HG03135 (cell line): ENCODE measurements around the gene PTPRD.

ENCODE experiments used
- ATAC-seq: cut with Tn5 transposase; IDR thresholded peaks from one replicate; pipeline ENCODE4 v1.9.1; 2021; ENCODE audit warnings: mild to moderate bottlenecking, moderate library complexity; ENCODE audit not compliant: unreplicated experiment

PTPRD gene

GRCh38 chr9:8821910-8822666 lies 1790.7 kb downstream of the PTPRD start:
- ATAC-seq = no peak

DNA sequence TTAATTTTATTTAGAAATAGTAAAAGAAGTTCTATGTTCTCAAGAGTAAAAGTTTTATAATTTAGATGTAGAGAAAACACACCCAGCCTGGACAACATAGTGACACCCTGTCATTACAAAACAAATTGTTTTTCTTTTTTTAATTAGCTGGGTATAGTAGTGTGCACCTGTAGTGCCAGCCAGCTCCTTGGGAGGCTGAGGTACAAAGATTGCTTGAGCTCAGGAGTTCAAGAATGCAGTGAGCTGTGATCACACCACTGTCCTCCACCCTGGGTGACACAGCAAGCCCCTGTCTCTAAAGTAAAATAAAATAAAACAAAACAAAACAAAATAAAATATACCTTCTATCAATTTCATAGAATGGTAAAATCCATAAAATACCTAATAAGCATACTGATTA lies 1795.5 kb downstream of the PTPRD start:
- no peak for ATAC-seq

DNA sequence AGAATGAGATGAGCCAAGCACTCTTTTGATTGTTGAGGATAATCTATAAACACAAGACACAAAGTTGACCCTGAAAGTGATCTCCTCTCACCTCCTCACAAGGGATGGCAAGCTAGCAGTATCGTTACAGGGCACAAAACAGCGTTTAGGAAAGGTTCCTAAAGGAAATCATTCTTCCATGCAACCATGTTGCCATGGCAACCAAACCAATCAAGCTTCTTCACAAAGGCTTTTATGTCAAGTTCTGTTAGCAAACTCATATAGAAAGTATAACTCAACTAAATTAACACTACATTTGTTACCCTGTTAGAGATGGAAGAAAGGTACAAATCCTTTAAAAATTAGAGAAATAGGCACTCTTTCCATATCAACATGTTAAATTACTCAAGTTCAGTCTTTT lies 1796.4 kb downstream of the PTPRD start:
- ATAC-seq = no peak

DNA sequence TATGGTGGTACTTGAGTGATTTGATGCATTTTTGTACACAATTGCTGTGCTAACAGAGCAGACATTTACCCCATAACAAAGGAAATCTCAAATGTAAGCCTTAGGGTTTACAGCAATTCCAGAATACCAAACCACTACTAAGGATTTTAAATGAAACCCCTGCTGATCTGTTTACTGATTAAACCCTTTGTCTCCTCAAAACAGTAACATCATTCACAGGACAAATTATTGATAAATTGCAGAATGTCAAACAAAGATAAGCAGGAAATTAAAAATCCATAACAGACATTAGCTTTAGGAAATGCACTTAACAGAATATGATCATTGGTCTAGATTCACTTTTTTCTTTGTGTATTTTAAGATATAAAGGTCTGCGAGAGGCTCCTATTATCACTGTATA lies 1796.9 kb downstream of the PTPRD start:
- ATAC-seq = no peak

DNA sequence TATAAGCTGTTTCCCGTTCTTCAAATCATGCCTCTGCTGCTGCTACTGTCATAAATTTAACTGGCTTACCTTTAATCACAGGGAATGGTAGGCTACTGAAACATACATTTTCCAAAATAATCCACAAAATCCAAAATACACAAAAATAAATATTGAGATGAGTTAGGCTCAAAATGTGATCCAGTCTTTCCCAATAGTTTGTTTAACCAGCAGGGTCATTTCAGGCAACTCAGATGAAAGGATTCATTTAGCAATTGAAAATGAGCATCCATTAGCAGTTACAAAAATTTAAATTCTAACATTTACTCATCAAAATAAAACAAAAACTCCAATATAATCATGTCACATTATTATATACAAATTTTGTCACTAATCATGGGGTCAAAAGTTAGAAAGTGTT lies 1797.6 kb downstream of the PTPRD start:
- ATAC-seq = no peak

GRCh38 chr9:8812888-8813287 lies 1799.9 kb downstream of the PTPRD start:
- no peak for ATAC-seq

- no peak for ATAC-seq
These were observed 1803.1 kb downstream of the PTPRD start for GRCh38 chr9:8809741-8810140.

- no peak for ATAC-seq
These were observed 1806.7 kb downstream of the PTPRD start for GRCh38 chr9:8806150-8806549.

- ATAC-seq = no peak
These were observed 1808.2 kb downstream of the PTPRD start for GRCh38 chr9:8804613-8805012.

DNA sequence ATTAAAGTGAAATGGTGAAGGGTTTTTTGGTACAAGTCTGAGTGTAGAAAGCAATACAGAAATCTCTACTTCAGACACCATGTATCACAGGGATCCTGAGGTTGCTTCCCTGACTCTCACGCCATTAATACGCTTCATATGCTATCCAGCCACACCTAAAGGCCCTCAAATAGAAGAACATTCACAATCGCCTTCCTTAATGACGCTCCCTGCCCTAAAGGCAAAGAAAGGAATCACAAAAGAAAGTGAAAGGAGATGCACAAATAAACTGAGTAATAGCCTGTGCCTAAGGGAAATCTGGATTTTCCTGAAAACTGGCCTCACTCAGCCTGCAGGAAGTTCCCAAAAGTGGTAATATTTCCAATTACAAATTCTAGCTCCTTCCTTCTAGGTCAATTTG lies 1810.6 kb downstream of the PTPRD start:
- no peak for ATAC-seq

- ATAC-seq = no peak
These were observed 1812.6 kb downstream of the PTPRD start for GRCh38 chr9:8800196-8800595.

GRCh38 chr9:8799615-8800014 lies 1813.2 kb downstream of the PTPRD start:
- no peak for ATAC-seq

- ATAC-seq = no peak
These were observed 1813.6 kb downstream of the PTPRD start for GRCh38 chr9:8799206-8799605.

GRCh38 chr9:8784838-8785237 lies 1828.0 kb downstream of the PTPRD start:
- ATAC-seq = no peak

DNA sequence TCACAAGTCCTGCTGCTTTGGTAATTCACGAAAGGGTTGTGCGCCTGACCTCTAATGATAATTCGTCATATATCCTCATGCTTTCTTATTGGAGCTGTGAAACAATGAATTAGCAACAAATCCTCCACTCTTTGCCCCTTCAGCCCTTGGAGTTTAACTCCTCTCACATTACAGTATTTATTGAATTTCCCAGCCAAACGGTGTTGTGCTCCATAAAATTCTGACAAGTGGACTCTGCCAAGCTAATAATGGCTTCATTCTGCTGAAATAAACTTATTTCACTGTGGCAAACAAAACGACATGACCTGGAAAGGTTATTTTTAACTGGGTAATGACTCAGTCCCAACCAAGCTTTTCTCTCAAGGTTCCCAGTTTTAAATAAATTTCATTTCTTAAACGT lies 1828.9 kb downstream of the PTPRD start:
- ATAC-seq = no peak

DNA sequence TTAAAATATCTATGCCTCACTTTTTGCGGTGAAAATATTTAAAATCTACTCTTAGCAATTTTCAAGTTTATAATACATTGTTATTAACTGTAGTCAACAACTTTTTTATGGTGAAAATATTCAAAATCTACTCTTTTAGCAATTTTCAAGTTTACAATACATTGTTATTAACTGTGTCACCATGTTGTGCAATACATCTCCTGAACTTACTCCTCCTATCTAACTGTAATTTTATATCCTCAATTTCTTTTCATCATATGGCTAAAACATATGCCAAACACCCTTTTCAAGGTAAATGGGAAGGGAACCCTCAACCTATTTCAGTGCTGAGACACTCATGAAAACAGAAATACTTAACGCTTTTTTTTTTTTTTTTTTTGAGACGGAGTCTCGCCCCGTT lies 1830.6 kb downstream of the PTPRD start:
- no peak for ATAC-seq

- ATAC-seq = no peak
These were observed 1831.3 kb downstream of the PTPRD start for GRCh38 chr9:8781458-8781857.

DNA sequence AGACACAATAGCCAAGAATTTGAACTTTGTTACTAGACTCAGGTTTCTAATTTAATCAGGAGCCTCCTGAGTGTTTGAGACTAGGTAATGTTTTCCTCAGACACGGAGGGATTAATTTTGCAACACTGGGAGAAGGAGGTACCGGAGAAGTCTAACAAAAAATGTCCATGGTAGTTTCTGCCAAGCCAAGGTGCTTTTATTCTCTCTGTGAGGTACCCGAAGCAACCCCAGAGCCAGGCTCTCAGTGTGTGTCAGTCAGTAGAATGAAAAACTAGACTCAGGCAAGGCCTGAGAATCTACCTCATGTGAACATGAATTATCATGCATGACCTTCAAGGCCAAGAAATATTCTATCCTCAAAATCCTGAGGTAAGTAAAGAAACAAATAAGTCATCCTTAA lies 1832.4 kb downstream of the PTPRD start:
- ATAC-seq = no peak

- ATAC-seq = no peak
These were observed 1833.3 kb downstream of the PTPRD start for GRCh38 chr9:8779478-8779877.

- no peak for ATAC-seq
These were observed 1834.4 kb downstream of the PTPRD start for GRCh38 chr9:8778356-8778755.

DNA sequence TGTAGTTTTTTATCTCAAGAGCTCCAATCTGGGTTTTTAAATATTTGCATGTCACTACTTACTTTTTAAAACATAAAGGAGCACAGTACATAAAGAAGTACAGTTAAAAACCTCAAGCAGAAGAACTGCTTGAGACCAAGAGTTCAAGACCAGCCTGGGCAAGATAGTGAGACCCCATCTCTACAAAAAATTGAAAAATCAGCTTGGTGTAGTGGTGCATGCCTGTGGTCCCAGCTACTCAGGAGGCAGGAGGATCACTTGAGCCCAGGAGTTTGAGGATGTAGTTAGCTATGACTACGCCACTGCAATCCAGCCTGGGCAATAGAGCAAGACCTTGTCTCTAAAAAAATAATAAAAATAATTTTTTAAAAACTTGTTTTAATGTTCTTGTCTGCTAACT lies 1840.5 kb downstream of the PTPRD start:
- no peak for ATAC-seq

- ATAC-seq = no peak
These were observed 1843.6 kb downstream of the PTPRD start for GRCh38 chr9:8769153-8769552.

- ATAC-seq = no peak
These were observed 1846.7 kb downstream of the PTPRD start for GRCh38 chr9:8766096-8766495.
